Ascending aorta (tissue), 2 donors: ENCODE data around the gene GHRL. TPM values are rescaled to one million over a fixed set of nuclear protein-coding genes. Genes with fewer than 3 reads are reported as not detected.

Source experiments
- DNase-seq, 2 donors: peaks; one replicate each; pipeline ENCODE4 v3.0.0-alpha.2; 2019; ENCODE audit warnings: low spot score in 2 of 2
- H3K27ac ChIP-seq, 2 donors: fragments of 200-600 bp; sonication (generic); one replicate each; pipeline ENCODE4 v1.5.1; 2016 to 2017; ENCODE audit warnings: mild to moderate bottlenecking in 1 of 2
- H3K27me3 ChIP-seq: fragments of 200-600 bp; sonication (generic); one replicate; pipeline ENCODE4 v1.5.1; 2017
- H3K36me3 ChIP-seq, 2 donors: fragments of 200-600 bp; sonication (generic); one replicate each; pipeline ENCODE4 v1.5.1; 2016
- H3K4me1 ChIP-seq, 2 donors: fragments of 200-600 bp; sonication (generic); one replicate each; pipeline ENCODE4 v1.5.1; 2016 to 2017; ENCODE audit warnings: mild to moderate bottlenecking in 1 of 2
- H3K4me3 ChIP-seq, 2 donors: fragments of 200-600 bp; sonication (generic); one replicate each; pipeline ENCODE4 v1.5.1; 2016 to 2017; ENCODE audit warnings: mild to moderate bottlenecking in 1 of 2
- H3K9me3 ChIP-seq, 2 donors: fragments of 200-600 bp; sonication (generic); one replicate each; pipeline ENCODE4 v1.5.1; 2016
- CTCF ChIP-seq, 3 experiments: fragments of 200-600 bp in 2 of 3; fragments of 450-650 bp in 1 of 3; sonication (generic) in 2 of 3; IDR thresholded peaks; one replicate each; pipeline ENCODE4 v1.5.1; 2016 to 2019; ENCODE audit warnings: antibody characterized with exemption in 3 of 3, mild to moderate bottlenecking in 1 of 3, moderate library complexity in 1 of 3
- intact Hi-C: fragments of 100-400 bp; cut with DNase I; formaldehyde crosslinking; loops from one replicate; pipeline ENCODE4 v1.15.1; 2023
- total RNA-seq: library from RNA; depleted of rRNA; stranded (reverse); fragments of >200 nt; gene quantifications from one replicate; pipeline ENCODE4 v1.1.0, GENCODE V29; 2016

The GHRL gene
- total RNA-seq, 1 donor from 2014 or later = not detected

- Histone ChIP-seq H3K27me3 (no peaks in the 10 kb centered on the region), H3K4me3 (no peak overlapping the region), H3K27ac (no peak overlapping the region), H3K9me3 (no peaks in the 10 kb centered on the region), H3K4me1 (no peaks in the 10 kb centered on the region), H3K36me3 (peaks cover 57 to 78% of the 10 kb centered on the region in 2 donors)
- DNase-seq = no peak
- intact Hi-C loops = no loop called here
- no peak for TF ChIP-seq CTCF (IDR thresholded peaks at IDR 0.05)
Observed at GRCh38 chr3:10280177-10280529, 12.6 kb downstream of the GHRL start.

GRCh38 chr3:10279384-10280176, 13.2 kb downstream of the GHRL start:
- H3K9me3 ChIP-seq = no peaks in the 10 kb centered on the region
- H3K27me3 ChIP-seq = no peaks in the 10 kb centered on the region
- H3K4me3 ChIP-seq = no peak overlapping the region
- DNase-seq = no peak
- no peak overlapping the region for H3K27ac ChIP-seq
- intact Hi-C loops = no loop called here
- H3K36me3 ChIP-seq = peaks cover 57 to 72% of the 10 kb centered on the region in 2 donors
- H3K4me1 ChIP-seq = no peaks in the 10 kb centered on the region
- no peak for TF ChIP-seq CTCF (IDR thresholded peaks at IDR 0.05)

GRCh38 chr3:10278501-10278900, 14.2 kb downstream of the GHRL start:
- no peak for DNase-seq
- Histone ChIP-seq H3K27ac (no peak overlapping the region), H3K9me3 (no peaks in the 10 kb centered on the region), H3K27me3 (no peaks in the 10 kb centered on the region), H3K36me3 (peaks cover 56 to 68% of the 10 kb centered on the region in 2 donors), H3K4me1 (peaks cover 0 to 3% of the 10 kb centered on the region in 2 donors), H3K4me3 (no peak overlapping the region)
- intact Hi-C loops = no loop called here
- TF ChIP-seq CTCF (IDR thresholded peaks at IDR 0.05) = no peak

- Histone ChIP-seq H3K9me3 (no peaks in the 10 kb centered on the region), H3K4me3 (no peak overlapping the region), H3K4me1 (peaks cover 0 to 6% of the 10 kb centered on the region in 2 donors), H3K36me3 (peaks cover 51 to 68% of the 10 kb centered on the region in 2 donors), H3K27me3 (no peaks in the 10 kb centered on the region), H3K27ac (no peak overlapping the region)
- intact Hi-C loops = no loop called here
- no peak for DNase-seq
- no peak for TF ChIP-seq CTCF (IDR thresholded peaks at IDR 0.05)
Observed at GRCh38 chr3:10277115-10277625, 15.6 kb downstream of the GHRL start.

- peaks cover 54 to 68% of the 10 kb centered on the region in 2 donors for H3K36me3 ChIP-seq
- no peak for TF ChIP-seq CTCF (IDR thresholded peaks at IDR 0.05)
- intact Hi-C loops = no loop called here
- no peaks in the 10 kb centered on the region for H3K9me3 ChIP-seq
- no peak for DNase-seq
- no peaks in the 10 kb centered on the region for H3K27me3 ChIP-seq
- no peak overlapping the region for H3K27ac ChIP-seq
- H3K4me3 ChIP-seq = no peak overlapping the region
- peaks cover 0 to 6% of the 10 kb centered on the region in 2 donors for H3K4me1 ChIP-seq
Observed at GRCh38 chr3:10274601-10275000, 18.1 kb downstream of the GHRL start.
